ENCODE results near the gene TNC. TPM values are rescaled to one million over a fixed set of nuclear protein-coding genes. Genes with fewer than 3 reads are reported as not detected.

The TNC gene
- total and polyA plus RNA-seq, 10 of the 15 experiments (the other 5 are each of a cell fraction or from before 2014, with no cell fraction given), result 0.05 to 4.2 (median 0.14) TPM

DNA sequence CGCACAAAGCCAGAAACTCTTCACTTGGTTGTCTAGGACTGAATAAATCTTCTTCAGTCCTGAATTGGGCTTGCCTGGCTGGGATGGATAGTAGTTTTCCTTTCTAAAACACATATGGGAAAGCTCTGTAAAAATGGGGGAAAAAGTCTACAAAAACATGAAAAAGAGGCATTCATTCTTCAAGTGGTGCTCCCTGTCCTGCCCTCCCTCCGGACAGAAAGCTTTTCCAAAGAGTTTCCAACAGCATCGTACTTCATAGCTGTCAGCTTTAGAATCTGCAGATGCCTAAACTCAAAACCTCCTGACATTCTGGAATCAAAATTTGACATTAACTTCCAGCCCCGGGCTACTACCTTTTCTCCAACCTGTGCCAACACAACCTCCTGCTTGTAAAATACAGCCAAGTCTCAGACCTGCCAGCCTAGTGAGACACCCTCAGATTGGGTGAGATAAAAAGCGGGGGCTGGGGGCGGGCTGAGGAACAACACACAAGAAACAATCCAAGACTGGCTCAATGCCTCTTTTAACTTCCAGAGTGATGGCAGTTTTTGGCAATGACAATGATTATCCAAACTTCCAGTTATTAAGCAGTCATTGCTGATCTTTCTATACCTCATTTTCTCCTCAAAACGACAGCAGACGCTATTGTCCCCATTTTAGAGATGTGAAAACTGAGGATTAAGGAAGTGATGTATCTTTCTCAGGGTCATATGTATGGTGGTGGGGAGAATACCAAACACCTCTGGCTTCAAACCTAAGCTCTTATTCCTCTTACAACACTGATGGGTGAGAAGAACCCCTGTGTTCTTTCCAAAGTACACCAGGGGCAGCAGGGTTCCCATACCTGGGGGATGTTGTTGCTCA lies 1.3 kb downstream of the TNC start:
- Histone ChIP-seq H3K4me1 (ENCODE audit: control insufficient read depth, insufficient read depth, low read length) (no peaks in the 10 kb centered on the region), H3K4me2 (ENCODE audit: control insufficient read depth, insufficient read depth) (no peak overlapping the region), H3K27ac (ENCODE audit: control insufficient read depth, insufficient read depth) (no peak overlapping the region), H3K9ac (ENCODE audit: control insufficient read depth, insufficient read depth, low read length) (no peak overlapping the region), H3K4me3 (no peak overlapping the region), H3K27me3 (replicated peaks in 1 of 2; ENCODE audit: control insufficient read depth in 2 of 2, insufficient read depth in 2 of 2, low read length in 1 of 2) (peaks cover 7 to 25% of the 10 kb centered on the region in 2 experiments), H3K79me2 (ENCODE audit: control insufficient read depth, insufficient read depth, low read length) (no peaks in the 10 kb centered on the region), H2AFZ (ENCODE audit: control insufficient read depth, low read depth, low read length) (no peak overlapping the region), H3K9me3 (replicated peaks; ENCODE audit: control insufficient read depth, insufficient read depth, low read length) (no peaks in the 10 kb centered on the region), H3K36me3 (ENCODE audit: control insufficient read depth in 2 of 2, insufficient read depth in 2 of 2, low read length in 1 of 2) (no peaks in the 10 kb centered on the region), H4K20me1 (ENCODE audit: control insufficient read depth, insufficient read depth) (no peaks in the 10 kb centered on the region)
- SMC1A ChIA-PET (ENCODE audit: uncharacterized antibody, unreplicated experiment), result interaction anchor here (0.5 to 1.1 kb wide), 3 partner anchors 35 to 991 kb away, joined by 3 read pairs; no protein-coding TSS in a partner anchor
- CTCF ChIA-PET, result no interaction called here
- RAD21 ChIA-PET (ENCODE audit: unreplicated experiment), result no interaction called here
- ATAC-seq (no peak), DNase-seq (ENCODE audit: low read depth, low spot score) (no peak), FAIRE-seq (no peak)
- in situ Hi-C loops (cut with MboI) (no loop called here), intact Hi-C loops (cut with micrococcal nuclease; ENCODE audit: unreplicated experiment) (no loop called here)
- BruUV-seq (replicated peaks), result no TSS peak
- 26% methylated on average over 8 of the region's 8 CpGs for WGBS (ENCODE audit: insufficient coverage, insufficient replicate concordance, low lambda C conversion rate, missing lambda C conversion rate)
- POLR2A ChIA-PET, result interaction anchor here (0.5 kb wide), 1 partner anchor 156 kb away, joined by 6 read pairs; no protein-coding TSS in a partner anchor
- TF ChIP-seq BHLHE40 (IDR thresholded peaks at IDR 0.05; ENCODE audit: borderline replicate concordance in 1 of 2, low read depth in 2 of 2, low read length in 1 of 2) (no peak), YBX1 (IDR thresholded peaks at IDR 0.05) (no peak), MTA2 (IDR thresholded peaks at IDR 0.05; ENCODE audit: low read depth) (no peak), IRF3 (IDR thresholded peaks at IDR 0.05) (no peak), EZH2 (IDR thresholded peaks at IDR 0.05; ENCODE audit: borderline replicate concordance, control insufficient read depth, low read depth, low read length) (no peak), POU2F2 (IDR thresholded peaks at IDR 0.05; ENCODE audit: borderline replicate concordance, low read depth, low read length) (no peak), SKIL (IDR thresholded peaks at IDR 0.05; ENCODE audit: low read depth, poor library complexity, severe bottlenecking) (no peak), RUNX3 (IDR thresholded peaks at IDR 0.05; ENCODE audit: low read length) (no peak), CTCF (IDR thresholded peaks at IDR 0.05 in 2 of 3, conservative IDR thresholded peaks at IDR 0.05 in 1 of 3; ENCODE audit: control insufficient read depth in 2 of 3, extremely low read depth in 1 of 3, insufficient read depth in 1 of 3, low read depth in 3 of 3, low read length in 3 of 3) (no peak), PRDM15 (CRISPR knock-in tag; IDR thresholded peaks at IDR 0.05) (no peak)
- TF ChIP-seq, protein P1, sequence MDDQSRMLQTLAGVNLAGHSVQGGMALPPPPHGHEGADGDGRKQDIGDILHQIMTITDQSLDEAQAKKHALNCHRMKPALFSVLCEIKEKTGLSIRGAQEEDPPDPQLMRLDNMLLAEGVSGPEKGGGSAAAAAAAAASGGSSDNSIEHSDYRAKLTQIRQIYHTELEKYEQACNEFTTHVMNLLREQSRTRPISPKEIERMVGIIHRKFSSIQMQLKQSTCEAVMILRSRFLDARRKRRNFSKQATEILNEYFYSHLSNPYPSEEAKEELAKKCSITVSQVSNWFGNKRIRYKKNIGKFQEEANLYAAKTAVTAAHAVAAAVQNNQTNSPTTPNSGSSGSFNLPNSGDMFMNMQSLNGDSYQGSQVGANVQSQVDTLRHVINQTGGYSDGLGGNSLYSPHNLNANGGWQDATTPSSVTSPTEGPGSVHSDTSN (IDR thresholded peaks at IDR 0.05; ENCODE audit: insufficient replicate concordance, low read depth, low read length), result no peak
